Peyer's patch (tissue), 4 donors: ENCODE results near the gene BCL2L1. TPM values are rescaled to one million over a fixed set of nuclear protein-coding genes. Genes with fewer than 3 reads are reported as not detected.

Source experiments
- DNase-seq, 3 donors: peaks; one replicate each; pipeline ENCODE4 v3.0.0-alpha.2; 2017 to 2019
- H3K27ac ChIP-seq, 4 donors: fragments of 200-600 bp; sonication (generic); one replicate each; pipeline ENCODE4 v1.5.1; 2016 to 2019
- H3K27me3 ChIP-seq, 2 donors: fragments of 200-600 bp; sonication (generic); one replicate each; pipeline ENCODE4 v1.5.1; 2019
- H3K36me3 ChIP-seq, 3 donors: fragments of 200-600 bp; sonication (generic); one replicate each; pipeline ENCODE4 v1.5.1; 2016 to 2019
- H3K4me1 ChIP-seq, 4 donors: fragments of 200-600 bp; sonication (generic); one replicate each; pipeline ENCODE4 v1.5.1; 2016 to 2019
- H3K4me3 ChIP-seq, 4 donors: fragments of 200-600 bp; sonication (generic); 1 replicate in 3 of 4; 2 replicates in 1 of 4; pipeline ENCODE4 v1.5.1; 2016 to 2019; ENCODE audit warnings: mild to moderate bottlenecking in 1 of 4
- H3K9me3 ChIP-seq, 4 donors: fragments of 200-600 bp; sonication (generic); one replicate each; pipeline ENCODE4 v1.5.1; 2016 to 2019; ENCODE audit warnings: mild to moderate bottlenecking in 1 of 4
- CTCF ChIP-seq, 6 experiments: fragments of 450-650 bp in 4 of 6; fragments of 200-600 bp in 2 of 6; sonication (generic) in 1 of 6; IDR thresholded peaks; one replicate each; pipeline ENCODE4 v1.5.1; 2017 to 2019; ENCODE audit warnings: antibody characterized with exemption in 6 of 6, mild to moderate bottlenecking in 3 of 6, moderate library complexity in 1 of 6
- POLR2A ChIP-seq, 2 donors: fragments of 450-650 bp; IDR thresholded peaks; one replicate each; pipeline ENCODE4 v1.5.1; 2017; ENCODE audit warnings: antibody characterized with exemption in 2 of 2, mild to moderate bottlenecking in 2 of 2, moderate library complexity in 2 of 2
- total RNA-seq, 4 donors: library from RNA; depleted of rRNA; stranded (reverse); fragments of >200 nt; gene quantifications; one replicate each; pipeline ENCODE4 v1.1.0, GENCODE V29; 2016

The BCL2L1 gene
- total RNA-seq, 4 donors from 2014 or later: 85.0 to 185 (median 144) TPM

GRCh38 chr20:31710423-31711108 is 12.1 kb downstream of the BCL2L1 start:
- Histone ChIP-seq H3K4me3 (no peak overlapping the region), H3K4me1 (peaks cover 0 to 84% (median 12%) of the 10 kb centered on the region in 4 donors), H3K36me3 (peaks cover 0 to 31% (median 3%) of the 10 kb centered on the region in 3 donors), H3K27ac (peak overlapping the region in 3 of 4 donors; percentile 22 to 89 (median 82)), H3K27me3 (no peaks in the 10 kb centered on the region), H3K9me3 (no peaks in the 10 kb centered on the region)
- TF ChIP-seq POLR2A (IDR thresholded peaks at IDR 0.05): no peak
- no peak for TF ChIP-seq CTCF (IDR thresholded peaks at IDR 0.05)
- no peak for DNase-seq

- Histone ChIP-seq H3K27me3 (no peaks in the 10 kb centered on the region), H3K9me3 (no peaks in the 10 kb centered on the region), H3K36me3 (peaks cover 0 to 30% (median 3%) of the 10 kb centered on the region in 3 donors), H3K27ac (peak overlapping the region in 1 of 4 donors; percentile 82), H3K4me1 (peaks cover 0 to 84% (median 14%) of the 10 kb centered on the region in 4 donors), H3K4me3 (no peak overlapping the region)
- DNase-seq: no peak
- TF ChIP-seq CTCF (IDR thresholded peaks at IDR 0.05): no peak
- TF ChIP-seq POLR2A (IDR thresholded peaks at IDR 0.05): no peak
Measured at GRCh38 chr20:31709939-31710338, 12.7 kb downstream of the BCL2L1 start.

- Histone ChIP-seq H3K36me3 (peaks cover 0 to 30% (median 3%) of the 10 kb centered on the region in 3 donors), H3K4me3 (no peak overlapping the region), H3K9me3 (no peaks in the 10 kb centered on the region), H3K27me3 (no peaks in the 10 kb centered on the region), H3K4me1 (peaks cover 0 to 91% (median 15%) of the 10 kb centered on the region in 4 donors), H3K27ac (peak overlapping the region; percentile 2 to 66 (median 32))
- TF ChIP-seq CTCF (IDR thresholded peaks at IDR 0.05) (no peak), POLR2A (IDR thresholded peaks at IDR 0.05) (no peak)
- DNase-seq: no peak
Measured at GRCh38 chr20:31708736-31709534, 13.7 kb downstream of the BCL2L1 start.

GRCh38 chr20:31707994-31708735 is 14.5 kb downstream of the BCL2L1 start:
- H3K27ac ChIP-seq: peak overlapping the region; percentile 2 to 66 (median 37)
- TF ChIP-seq POLR2A (IDR thresholded peaks at IDR 0.05) (no peak), CTCF (IDR thresholded peaks at IDR 0.05) (no peak)
- peaks cover 0 to 87% (median 14%) of the 10 kb centered on the region in 4 donors for H3K4me1 ChIP-seq
- no peak overlapping the region for H3K4me3 ChIP-seq
- no peaks in the 10 kb centered on the region for H3K27me3 ChIP-seq
- H3K36me3 ChIP-seq: peaks cover 0 to 30% (median 3%) of the 10 kb centered on the region in 3 donors
- peak in 2 of 3 donors; percentile 25 to 71 for DNase-seq
- no peaks in the 10 kb centered on the region for H3K9me3 ChIP-seq

- Histone ChIP-seq H3K9me3 (no peaks in the 10 kb centered on the region), H3K4me1 (peaks cover 0 to 78% (median 9%) of the 10 kb centered on the region in 4 donors), H3K36me3 (peaks cover 0 to 35% (median 3%) of the 10 kb centered on the region in 3 donors), H3K27ac (peak overlapping the region in 2 of 4 donors; percentile 84 to 92), H3K4me3 (no peak overlapping the region), H3K27me3 (no peaks in the 10 kb centered on the region)
- no peak for DNase-seq
- no peak for TF ChIP-seq CTCF (IDR thresholded peaks at IDR 0.05)
- no peak for TF ChIP-seq POLR2A (IDR thresholded peaks at IDR 0.05)
Measured at GRCh38 chr20:31707258-31707615, 15.4 kb downstream of the BCL2L1 start.
